COLO829 (cell line): ENCODE results near the gene FOXP4.
A peak's percentile ranks its signal among the peaks of the same experiment; 100 is the strongest.

Source experiments
- DNase-seq: peaks from one replicate; pipeline ENCODE4 v3.0.0; 2012; ENCODE audit warnings: low spot score

The FOXP4 gene, protein sequence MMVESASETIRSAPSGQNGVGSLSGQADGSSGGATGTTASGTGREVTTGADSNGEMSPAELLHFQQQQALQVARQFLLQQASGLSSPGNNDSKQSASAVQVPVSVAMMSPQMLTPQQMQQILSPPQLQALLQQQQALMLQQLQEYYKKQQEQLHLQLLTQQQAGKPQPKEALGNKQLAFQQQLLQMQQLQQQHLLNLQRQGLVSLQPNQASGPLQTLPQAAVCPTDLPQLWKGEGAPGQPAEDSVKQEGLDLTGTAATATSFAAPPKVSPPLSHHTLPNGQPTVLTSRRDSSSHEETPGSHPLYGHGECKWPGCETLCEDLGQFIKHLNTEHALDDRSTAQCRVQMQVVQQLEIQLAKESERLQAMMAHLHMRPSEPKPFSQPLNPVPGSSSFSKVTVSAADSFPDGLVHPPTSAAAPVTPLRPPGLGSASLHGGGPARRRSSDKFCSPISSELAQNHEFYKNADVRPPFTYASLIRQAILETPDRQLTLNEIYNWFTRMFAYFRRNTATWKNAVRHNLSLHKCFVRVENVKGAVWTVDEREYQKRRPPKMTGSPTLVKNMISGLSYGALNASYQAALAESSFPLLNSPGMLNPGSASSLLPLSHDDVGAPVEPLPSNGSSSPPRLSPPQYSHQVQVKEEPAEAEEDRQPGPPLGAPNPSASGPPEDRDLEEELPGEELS

DNA sequence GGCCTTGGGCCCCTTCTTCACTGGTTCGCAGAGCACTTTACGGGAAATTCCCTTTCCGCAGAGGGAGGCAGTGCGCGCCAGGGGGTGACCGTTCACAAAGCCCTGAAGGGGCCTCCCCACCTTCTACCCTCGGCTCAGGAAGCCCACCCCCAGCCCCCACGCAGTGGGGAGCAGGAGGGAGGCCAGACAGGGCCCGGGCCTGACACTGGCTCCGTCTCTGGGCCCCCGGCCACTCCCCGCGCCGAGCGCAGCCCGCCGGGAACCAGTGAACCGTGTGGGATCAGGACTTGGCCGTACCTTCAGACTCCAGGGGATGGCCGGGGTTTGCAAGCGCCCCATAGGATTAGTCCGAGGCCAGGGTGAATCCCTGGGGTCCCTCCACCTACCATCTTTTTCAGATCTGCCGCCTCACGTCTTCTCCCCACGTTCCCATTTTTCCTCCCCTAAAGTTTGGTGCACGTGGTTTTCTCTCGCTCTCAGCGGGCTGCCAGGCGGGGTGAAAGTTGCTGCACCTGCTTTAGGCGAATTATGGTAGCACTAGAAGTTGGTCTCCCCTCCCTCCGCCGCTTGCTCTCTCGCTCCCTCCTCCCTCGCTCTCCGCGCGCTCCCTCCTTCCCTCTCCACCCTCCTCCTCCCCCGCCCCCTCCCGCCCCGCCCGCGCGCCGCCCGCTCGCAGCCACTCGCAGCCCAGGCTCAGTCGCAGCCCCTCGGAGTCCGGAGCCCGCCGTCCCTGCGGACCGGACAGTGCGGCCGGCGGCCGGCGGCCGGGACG is at the start of gene FOXP4:
TSS of gene FOXP4 (plus strand) at position 679 of the 772 bp plus-strand sequence. CDS start 19,380 bp downstream, outside the sequence.
- DNase-seq: peak; percentile 93

DNA sequence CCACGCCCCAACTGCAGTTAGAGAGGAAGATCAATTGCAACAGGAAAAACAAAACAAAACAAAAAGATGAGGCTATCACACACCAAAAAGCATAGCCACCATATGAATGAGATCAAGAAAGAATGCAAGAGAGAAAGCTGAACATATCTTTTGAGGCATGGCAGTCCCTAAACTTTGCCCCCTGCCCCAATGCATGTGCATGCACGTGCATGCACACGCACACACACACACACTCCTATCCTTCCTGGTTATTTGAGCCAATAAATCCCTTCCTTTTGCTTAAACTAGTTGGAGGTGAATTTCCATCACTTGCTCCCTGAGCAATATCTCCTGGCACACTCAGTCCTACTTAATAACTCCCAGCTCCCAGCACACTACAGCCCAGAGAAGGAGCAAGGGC is 48.6 kb upstream of the FOXP4 start:
- DNase-seq: no peak

DNA sequence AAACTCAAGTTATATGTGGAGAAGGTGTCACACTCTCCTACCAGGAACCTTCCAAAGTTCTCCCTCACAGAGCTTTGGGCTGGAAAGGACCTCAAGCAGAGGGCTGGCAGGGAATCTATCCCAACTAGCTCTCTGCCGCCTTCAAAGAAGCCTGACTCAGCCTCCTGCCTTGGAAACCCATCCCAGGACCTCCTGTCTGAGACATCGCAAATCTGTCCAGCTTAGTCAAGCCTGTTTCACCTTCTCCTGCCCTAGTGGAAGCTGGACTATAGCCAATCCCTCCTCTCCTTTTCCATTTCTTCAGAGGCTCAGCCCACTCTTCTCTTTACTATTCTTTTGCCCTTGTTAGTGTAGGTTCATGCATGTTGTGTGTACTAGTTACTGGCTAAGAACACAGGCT is 48.2 kb upstream of the FOXP4 start:
- DNase-seq: no peak

DNA sequence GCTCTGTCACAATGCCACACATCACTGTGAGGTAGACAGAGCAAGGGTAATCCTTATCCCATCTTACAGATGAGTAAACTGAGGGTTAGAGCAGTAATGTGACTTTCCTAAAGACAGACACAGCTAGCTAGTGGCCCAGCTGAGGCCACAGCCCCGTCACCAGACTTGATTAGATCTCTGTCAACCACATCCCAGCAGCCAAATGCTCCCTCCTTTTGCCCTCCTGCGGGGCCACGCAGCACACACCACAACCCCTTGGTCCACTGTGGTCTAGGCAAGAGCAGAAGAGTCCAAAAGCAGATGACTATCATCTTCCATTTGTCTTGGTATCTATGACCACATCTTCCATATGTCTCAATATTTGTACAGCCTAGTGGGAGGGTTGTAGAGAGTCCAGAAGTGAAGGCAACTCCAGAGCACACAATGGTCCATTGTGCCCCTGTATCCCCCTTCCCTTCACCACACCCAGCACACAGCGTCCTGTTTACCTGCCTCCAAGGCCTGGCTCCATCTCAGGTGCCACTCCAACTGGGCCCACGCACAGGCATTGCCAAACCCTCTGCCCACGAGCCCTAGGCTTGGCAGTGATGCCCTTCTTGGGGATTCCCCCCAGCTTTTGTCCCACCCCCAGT is 47.1 kb upstream of the FOXP4 start:
- no peak for DNase-seq

DNA sequence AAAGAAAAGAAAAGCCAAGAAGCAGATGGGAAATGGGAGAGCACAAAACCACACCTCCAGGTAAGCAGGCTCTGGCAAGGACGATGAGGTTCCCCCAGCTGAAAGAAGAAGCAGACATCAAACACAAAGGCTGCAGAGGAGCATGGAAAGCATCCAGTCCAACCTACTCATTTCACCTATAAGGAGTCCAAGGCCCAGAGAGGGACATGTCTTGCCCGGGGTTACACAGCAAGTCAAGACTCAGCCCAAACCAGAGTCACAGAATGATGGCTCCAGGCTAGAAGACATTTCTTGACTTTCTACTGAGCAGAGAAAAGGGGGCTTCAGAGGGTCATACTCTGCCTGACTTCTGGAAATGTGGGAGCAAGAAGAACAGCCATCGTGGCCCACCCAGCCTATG is 45.6 kb upstream of the FOXP4 start:
- no peak for DNase-seq

DNA sequence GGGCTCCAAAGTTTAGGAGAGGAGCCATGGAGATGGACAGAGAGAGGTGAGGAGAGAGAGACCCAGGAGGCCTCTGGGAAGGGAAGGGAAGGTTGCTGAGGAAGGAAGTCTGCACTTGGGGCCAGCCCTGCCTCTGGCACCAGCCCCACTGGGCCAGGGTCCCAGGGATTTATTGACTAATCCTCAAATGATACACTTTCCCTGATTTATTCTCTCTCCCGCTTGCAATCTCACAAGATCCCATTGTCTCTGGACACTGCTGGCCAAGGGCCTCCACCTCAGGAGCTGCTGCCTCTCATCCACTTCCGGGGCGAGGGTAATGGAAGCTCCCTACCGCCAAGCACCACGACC is 43.6 kb upstream of the FOXP4 start:
- no peak for DNase-seq

DNA sequence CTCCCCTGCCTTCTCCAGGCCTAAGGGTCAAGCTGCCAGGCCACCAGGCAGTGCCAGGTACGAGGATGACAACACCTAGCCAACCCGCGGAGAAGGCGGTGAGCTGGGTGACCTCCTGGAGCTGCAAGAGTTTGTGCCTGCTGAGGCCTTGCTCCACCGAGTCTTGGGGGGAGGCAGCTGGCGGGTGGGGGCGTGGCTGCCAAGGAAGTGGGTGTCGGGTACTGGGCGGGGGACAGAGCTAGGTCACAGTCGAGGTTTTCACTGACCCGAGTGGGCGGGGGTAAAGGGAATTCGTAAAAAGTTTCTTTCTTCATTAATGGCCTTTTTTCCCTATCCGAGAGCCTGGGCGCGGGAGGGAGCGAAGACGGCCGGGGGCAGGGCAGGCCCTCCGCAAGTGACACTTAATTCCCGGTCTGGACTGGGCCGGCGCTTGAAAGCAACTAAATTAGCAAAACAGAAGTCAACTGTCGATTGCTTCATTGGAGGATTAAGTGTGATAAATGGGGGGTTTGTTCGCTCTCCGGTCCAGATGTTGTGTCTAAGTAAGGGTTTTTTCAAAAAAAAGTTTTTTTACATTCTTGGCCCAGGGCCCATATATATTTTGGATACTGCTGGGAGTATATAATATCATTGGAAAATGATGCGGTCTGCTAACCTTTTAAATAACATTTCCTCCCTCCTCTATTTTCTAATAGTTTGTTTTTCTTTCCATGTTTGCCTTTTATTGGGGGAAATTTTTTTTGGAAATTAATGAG is 43.1 kb upstream of the FOXP4 start:
- no peak for DNase-seq

DNA sequence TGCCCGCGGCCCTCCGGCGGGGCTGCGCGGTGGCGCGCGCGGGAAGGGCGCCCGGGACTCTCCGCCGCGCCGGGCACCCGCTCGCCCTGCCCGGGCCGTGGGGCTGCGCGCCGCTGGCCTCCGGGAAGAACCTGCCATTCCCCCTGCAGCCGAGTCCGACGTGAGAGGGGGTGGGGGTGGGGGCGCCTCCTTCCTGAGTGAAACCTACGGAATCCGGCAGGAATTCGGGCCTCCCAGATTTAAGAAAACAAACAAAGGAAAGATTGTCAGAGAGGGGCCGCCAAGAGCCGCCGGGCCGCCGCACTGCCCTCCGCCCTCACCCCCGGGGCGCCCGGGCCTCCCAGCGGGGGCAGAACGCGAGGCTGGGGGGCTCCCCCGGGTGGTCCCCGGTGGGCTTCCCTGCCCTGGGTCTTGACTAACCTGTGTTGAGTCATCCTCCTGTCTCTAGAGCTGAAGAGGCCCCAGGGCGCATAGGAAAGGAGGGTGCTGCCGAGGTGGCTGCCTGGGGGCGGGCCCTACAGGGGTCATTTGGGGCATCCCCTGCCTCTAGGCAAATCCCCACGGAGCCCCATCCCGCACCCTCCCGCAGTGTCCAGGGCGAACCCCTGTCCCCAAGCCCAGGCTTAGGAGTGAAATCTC is 42.2 kb upstream of the FOXP4 start:
- DNase-seq: peak; percentile 69

DNA sequence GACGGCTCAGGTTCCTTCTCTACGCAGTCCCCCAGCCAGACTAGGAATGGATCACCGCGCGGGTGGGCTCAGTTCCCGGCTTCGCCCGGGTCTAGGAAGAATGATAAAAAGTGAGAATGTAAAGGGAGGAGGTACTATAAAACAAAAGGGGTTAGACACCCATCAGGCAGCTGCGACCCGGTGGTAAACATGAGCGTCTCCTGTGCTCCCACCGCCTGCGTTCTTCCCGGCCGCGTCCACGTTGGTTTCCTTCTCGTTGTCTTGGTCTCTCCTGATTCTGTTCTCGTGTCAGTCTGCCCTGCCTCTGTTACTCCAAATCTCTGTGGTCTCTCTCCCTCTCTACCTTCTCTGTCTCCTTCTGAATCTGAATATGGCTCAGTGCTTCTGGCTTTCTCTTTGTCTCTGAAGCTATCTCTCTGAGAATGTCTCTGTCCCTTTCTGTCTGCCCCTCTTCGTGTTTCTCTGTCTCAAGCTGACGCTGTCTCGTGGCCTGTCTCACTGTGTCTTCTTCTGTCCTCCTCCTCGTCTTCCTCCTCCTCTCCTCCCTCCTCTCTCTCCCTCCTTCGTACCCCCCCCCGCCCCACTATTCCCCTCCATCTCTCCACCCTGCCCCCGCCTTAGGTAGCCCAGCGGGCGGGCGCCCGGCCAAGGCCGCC is 41.6 kb upstream of the FOXP4 start:
- DNase-seq: no peak

DNA sequence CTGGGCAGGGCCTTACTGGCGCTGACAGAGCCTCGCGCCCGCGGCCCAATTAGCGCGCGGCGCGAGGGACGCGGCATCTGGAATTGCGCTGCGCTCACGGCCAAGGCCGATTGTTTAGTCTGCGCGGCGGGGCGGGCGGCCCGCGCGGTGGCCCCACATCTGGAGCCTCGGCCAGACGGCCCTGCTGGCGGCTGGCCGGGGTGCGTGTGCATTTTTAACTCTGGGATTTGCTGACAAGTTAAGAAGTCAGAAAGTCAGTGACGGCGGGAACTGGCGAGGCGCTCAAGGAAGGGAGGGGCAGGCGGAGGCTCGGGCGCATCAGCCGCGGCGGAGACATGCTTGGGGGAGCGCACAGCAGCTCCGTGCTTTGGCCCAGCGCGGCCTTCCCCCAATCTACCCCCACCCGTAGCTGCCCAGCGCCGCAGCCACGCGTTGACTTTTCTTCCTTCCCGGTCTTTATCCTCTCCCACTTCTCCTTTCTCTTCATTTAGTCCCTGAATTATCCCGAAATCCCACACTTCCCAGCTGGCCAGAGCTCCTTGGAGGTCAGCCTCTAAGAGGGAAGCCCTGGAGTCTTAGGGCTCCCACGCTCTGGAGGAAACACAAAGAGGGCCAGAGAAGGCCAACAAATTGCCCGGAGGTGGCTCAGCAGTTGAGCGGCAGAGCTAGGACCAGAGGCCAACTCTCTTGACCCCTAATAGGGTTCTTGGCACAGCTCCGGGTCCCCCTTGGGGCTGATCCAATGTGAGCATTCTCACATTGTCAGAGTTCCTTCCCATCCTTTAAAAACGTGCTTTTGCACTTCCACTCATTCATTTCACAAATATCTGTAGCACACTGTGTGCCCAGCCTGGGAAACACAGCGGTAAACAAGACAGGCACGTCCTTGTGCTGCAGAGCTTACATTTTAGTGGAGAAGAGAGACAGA is 40.8 kb upstream of the FOXP4 start:
- DNase-seq: no peak

DNA sequence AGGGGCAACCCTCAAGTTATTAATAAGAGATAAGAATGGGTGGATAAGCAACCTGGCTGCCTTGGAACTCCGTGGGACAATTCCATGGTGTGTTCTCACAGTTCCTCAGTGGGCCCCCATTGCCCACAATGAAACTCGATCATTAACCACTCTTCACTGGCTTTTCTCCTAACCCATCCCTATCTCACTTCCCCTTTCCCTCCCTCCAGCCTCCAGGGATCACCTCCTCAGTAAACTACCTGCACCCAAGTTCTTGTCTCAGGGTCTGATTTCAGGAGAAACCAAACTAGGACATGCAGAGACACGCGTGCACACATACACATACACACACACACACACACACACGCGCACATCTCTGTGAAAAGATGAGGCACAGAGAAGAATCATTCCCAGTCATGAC is 37.7 kb upstream of the FOXP4 start:
- DNase-seq: no peak

DNA sequence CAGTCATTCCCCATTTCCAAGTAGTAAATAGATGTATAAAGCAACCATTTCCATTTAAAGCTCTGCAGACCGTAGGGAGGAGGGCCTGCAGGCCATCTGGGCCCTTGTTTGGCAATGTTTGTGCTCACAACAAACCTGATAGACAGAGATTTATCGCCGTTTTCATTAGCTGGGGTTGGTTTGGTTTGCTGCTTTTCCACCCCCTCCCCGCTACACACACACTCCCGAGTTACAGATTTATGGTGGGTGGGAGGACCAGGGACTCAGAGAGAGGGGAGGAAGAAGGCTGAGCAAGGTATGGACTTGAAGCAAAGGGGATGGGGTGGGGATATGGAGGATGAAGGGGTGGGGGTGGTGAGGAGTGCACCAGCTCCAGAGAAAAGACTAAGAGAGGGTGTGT is 36.6 kb upstream of the FOXP4 start:
- no peak for DNase-seq

DNA sequence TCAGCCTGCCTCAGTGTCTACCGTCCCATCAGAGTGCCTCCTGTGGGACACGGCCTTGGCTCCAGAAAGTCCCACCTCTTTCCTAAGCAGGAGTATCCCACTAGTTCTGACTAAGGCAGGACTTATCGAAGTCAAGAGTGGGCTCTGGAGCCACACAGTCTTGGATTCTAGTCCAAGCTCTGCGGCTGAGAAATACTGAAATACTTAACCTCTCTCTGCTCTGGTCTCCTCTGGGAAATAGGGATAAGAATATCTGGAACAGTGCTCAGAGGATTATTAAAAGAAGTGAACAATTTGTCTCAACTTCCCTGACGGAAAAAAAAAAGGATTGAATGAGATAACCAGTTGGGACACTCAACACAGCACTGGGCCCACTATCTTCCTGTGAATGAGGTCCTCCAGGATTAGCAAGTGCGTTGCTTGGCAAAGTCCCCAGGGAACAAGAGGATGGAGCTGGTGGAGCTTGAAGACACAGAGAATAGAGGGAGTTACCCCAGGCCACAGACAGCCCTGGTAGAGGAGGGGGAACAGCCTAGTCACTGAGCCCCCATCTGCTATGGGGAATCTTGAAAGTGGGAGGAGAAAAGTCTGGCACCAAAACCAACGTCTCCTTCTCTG is 34.6 kb upstream of the FOXP4 start:
- DNase-seq: no peak

DNA sequence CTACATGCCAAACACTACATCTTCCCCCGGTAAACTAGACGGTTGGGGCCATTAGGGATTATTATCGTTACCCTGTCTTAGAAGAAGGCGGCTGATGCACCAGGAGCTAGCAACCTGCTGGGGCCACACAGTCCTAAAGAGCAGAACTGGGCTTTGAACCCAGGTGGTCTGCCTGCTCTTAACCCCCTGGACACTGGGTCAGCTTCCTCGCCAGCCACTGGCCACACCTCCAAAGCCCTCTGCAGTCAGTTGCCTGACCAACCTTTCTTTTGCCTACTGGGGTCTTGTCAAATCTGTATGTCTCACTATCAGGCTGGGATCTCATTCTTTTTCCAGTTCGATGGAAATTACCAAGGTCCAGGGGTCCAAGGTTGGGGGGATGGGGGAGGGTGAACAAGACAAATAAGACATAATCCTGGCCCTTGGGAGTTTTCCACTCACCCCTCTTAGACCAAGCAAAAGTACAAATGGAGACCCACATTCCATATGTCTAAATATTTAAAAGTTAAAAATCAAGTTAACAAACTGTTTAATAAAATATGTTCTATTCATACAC is 34.0 kb upstream of the FOXP4 start:
- DNase-seq: no peak

DNA sequence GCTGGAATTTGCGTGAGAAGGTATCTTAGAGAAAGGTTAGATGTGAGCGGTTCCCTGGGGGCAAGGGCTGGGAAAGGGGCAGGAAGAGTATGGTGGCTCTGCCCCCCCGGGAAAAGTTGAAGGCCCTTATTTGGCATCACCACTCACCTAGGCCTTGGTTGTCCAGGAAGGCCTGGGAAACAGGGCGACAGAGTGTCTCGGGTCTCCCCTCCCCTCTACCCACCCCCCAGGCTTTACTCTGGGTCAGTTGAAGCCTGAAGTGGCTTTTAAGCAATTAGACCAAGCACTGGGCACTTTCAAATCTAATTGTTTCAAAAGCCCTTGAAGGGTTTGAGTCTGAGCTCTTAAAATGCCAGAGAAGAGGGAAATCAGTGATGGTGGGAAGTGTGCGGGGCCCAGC is 30.2 kb upstream of the FOXP4 start:
- DNase-seq: no peak

DNA sequence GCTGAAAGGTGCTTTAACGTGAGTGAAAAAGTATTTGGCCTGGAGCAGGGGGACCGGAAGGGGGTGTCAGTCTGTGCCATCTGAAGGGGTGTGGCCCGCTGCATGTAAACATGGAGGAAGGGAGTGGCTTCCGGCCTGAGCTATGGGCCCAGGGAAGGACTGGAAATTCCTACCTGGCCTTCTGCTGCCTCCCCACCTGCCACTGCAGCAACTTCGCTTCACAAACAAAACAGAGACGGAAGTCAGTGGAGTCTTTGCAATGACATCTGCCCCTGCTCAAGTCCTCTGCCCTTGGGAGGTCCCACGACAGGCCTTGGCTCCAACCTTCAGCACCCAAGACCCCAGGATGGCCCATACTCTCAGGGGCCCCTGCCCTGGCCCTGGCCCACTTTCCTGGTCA is 28.1 kb upstream of the FOXP4 start:
- DNase-seq: no peak

DNA sequence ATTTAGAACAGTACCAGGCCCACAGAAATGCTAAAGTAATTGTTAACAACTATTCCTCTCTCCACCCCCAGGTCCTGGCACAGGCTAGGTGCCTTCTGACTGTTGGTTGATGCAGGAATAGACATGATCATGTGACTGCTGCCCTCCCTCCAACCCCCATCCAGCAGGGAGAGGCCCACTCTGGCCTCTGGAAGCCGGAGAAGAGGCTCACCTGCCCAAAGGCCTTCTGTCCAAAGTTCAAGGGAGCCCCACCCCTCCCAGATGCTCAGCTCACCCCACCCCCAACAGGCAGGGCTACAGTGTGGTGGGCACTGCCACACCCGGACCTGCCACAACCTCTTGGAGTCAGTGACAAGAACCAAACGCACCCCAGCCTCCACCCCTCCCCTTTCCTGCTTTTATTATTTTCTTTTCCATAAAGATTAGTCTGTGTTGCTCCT is 26.9 kb upstream of the FOXP4 start:
- no peak for DNase-seq

DNA sequence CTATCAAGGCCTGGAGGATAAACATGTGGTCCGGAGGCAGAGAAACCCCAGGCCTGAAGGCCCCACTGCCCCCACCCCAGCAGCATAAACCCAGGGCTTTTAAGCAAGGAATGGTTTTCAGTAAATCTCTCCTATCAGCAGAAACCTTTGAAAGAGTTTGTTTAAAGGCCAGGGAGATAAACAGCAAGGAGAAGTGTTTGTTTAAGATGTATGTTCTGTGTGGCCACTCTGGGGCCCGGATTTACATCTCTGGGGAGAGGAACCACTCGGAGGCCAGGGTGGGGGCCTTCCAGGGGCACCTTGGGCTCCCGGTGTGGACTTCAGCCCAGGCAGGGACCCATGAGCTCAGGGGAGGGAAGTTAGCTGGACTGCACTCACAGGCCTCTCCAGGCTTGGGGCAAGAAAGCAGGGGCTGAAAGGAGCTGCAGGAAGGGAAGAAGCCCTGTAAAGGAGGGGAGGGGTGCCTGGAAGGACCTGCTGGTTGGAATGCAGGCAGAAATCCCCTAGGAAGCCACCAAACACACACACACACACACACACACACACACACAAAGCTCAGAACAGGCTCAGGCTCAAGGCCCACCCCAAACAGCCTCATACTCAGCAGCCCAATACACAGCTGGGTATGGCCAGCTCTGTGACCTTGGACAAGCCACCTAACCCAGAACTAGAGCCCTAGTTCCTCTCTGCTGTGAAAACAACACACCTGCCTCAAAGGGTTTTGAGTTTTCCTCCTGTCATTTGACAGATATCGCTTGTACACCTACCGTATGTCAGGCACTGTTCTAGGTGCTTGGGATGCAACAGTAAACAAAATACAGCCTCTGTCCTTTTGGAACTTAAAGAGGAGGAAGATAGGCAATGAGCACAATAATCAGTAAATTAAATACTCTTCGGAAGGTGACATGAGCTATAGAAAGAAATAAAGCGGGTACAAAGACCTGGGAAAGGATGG is 26.2 kb upstream of the FOXP4 start:
- DNase-seq: no peak
